K562 (cell line): Measurements from ENCODE around the gene COX4I2. TPM values are rescaled to one million over a fixed set of nuclear protein-coding genes. Genes with fewer than 3 reads are reported as not detected.

Source experiments
- ATAC-seq: fragments of 200-7000 bp; cut with Tn5 transposase; 3 replicates; pipeline ENCODE4 v1.9.1; 2020; ENCODE audit warnings: moderate library complexity
- BruUV-seq: library from RNA; stranded (reverse); fragments of 400-500 nt; replicated peaks from 2 replicates; lab custom pipeline; 2021; lab: Mats Ljungman, UMichigan
- CTCF ChIA-PET: fragments of 300-600 bp; formaldehyde crosslinking; extraction: SDS; loops from one replicate; lab custom pipeline; 2021; ENCODE audit warnings: low intra/inter-chr PET ratio; lab: Yijun Ruan, JAX
- POLR2A ChIA-PET: fragments of 300-600, 350-650 bp; sonication (Branson Sonifier 250); formaldehyde crosslinking; extraction: SDS; loops from one replicate; lab custom pipeline; 2021; ENCODE audit warnings: antibody characterized with exemption, inconsistent platforms; lab: Yijun Ruan, JAX
- DNase-seq, 4 experiments: peaks; one replicate each; pipeline versions ENCODE4 v3.0.0 to v3.0.0-alpha.2; 2011 to 2018; ENCODE audit warnings: low spot score in 3 of 4, mixed read lengths in 3 of 4; ENCODE audit errors: extremely low read depth in 1 of 4
- FAIRE-seq: peaks from 2 replicates; lab custom pipeline; 2011; peaks lifted over from hg19 to GRCh38; lab: Jason Lieb, UNC
- H2AFZ ChIP-seq: 2 replicates; pipeline ENCODE4 v1.6.0; 2011; ENCODE audit warnings: low read depth, low read length, control low read depth, inconsistent platforms
- H3K27ac ChIP-seq: fragments of 200-600 bp; 3 replicates; pipeline ENCODE4 v1.8.0; 2011; ENCODE audit warnings: low read depth, mild to moderate bottlenecking, control low read depth, inconsistent platforms, low read length, moderate library complexity, mixed read lengths; ENCODE audit errors: extremely low read depth
- H3K27me3 ChIP-seq, 2 experiments: fragments of 300-600 bp in 1 of 2; 2 replicates in 1 of 2; 3 replicates in 1 of 2; pipeline versions ENCODE4 v1.6.0 to v1.8.0; 2011; ENCODE audit warnings: inconsistent platforms in 2 of 2, low read length in 2 of 2, mild to moderate bottlenecking in 1 of 2, mixed read lengths in 1 of 2, moderate library complexity in 1 of 2; ENCODE audit not compliant: control insufficient read depth in 2 of 2, insufficient read depth in 2 of 2
- H3K36me3 ChIP-seq: fragments of 300-600 bp; 3 replicates; pipeline ENCODE4 v1.8.0; 2011; ENCODE audit warnings: mild to moderate bottlenecking, low read length, inconsistent platforms; ENCODE audit not compliant: control insufficient read depth, insufficient read depth
- H3K4me1 ChIP-seq, 2 experiments: fragments of 200-600 bp in 1 of 2; replicated peaks in 1 of 2; 2 replicates in 1 of 2; 3 replicates in 1 of 2; pipeline versions ENCODE4 v1.5.1 to v1.8.0; 2011; ENCODE audit warnings: inconsistent platforms in 2 of 2, low read length in 2 of 2, mild to moderate bottlenecking in 1 of 2, mixed read lengths in 1 of 2, moderate library complexity in 1 of 2; ENCODE audit not compliant: control insufficient read depth in 2 of 2, insufficient read depth in 2 of 2
- H3K4me2 ChIP-seq: 2 replicates; pipeline ENCODE4 v1.6.1; 2011; ENCODE audit warnings: low read length, control low read depth, inconsistent platforms, mixed read lengths; ENCODE audit not compliant: insufficient read depth
- H3K4me3 ChIP-seq: fragments of 200-600 bp; sonication (generic), shearing (Covaris generic); 2 replicates; pipeline ENCODE4 v1.5.1; 2016; ENCODE audit warnings: control low read depth, inconsistent platforms
- H3K79me2 ChIP-seq: fragments of 200-600 bp; 3 replicates; pipeline ENCODE4 v1.8.0; 2011; ENCODE audit warnings: low read length, inconsistent platforms; ENCODE audit not compliant: control insufficient read depth, insufficient read depth
- H3K9ac ChIP-seq, 2 experiments: 2 replicates each; pipeline versions ENCODE4 v1.6.0 to v1.6.1; 2011; ENCODE audit warnings: low read depth in 2 of 2, low read length in 2 of 2, control low read depth in 1 of 2, inconsistent platforms in 1 of 2, mild to moderate bottlenecking in 1 of 2, mixed read lengths in 1 of 2; ENCODE audit not compliant: insufficient read depth in 1 of 2
- H3K9me1 ChIP-seq: one replicate; pipeline ENCODE4 v1.6.0; 2011; ENCODE audit warnings: inconsistent platforms, mild to moderate bottlenecking, low read length, moderate library complexity; ENCODE audit not compliant: control insufficient read depth, insufficient read depth
- H3K9me3 ChIP-seq: replicated peaks from 2 replicates; pipeline ENCODE4 v1.5.1; 2011; ENCODE audit warnings: low read depth, low read length, inconsistent platforms; ENCODE audit not compliant: control insufficient read depth, insufficient read depth
- H4K20me1 ChIP-seq: replicated peaks from 2 replicates; pipeline ENCODE4 v1.6.1; 2011; ENCODE audit warnings: low read length, inconsistent platforms, mixed read lengths; ENCODE audit not compliant: control insufficient read depth, insufficient read depth
- ARID4B ChIP-seq: sonication (generic); formaldehyde crosslinking; IDR thresholded peaks from 2 replicates; pipeline ENCODE4 v1.8.0; 2022; ENCODE audit warnings: mild to moderate bottlenecking, missing genetic modification reagents
- CBFA2T2 ChIP-seq: fragments of 450-650 bp; conservative IDR thresholded peaks from 2 replicates; pipeline ENCODE4 v1.6.1; 2017; ENCODE audit warnings: mild to moderate bottlenecking
- DMBX1 ChIP-seq: fragments of 250-450 bp; sonication (Bioruptor Pico); IDR thresholded peaks from 2 replicates; pipeline ENCODE4 v1.8.0; 2022; ENCODE audit warnings: inconsistent platforms, mild to moderate bottlenecking, moderate library complexity, borderline replicate concordance
- GABPA ChIP-seq: fragments of 200-800 bp; sonication (Bioruptor generic); conservative IDR thresholded peaks from 2 replicates; pipeline ENCODE4 v1.6.1; 2016; ENCODE audit warnings: low read depth, missing genetic modification characterization, missing compliant biosample characterization
- ILK ChIP-seq: fragments of 450-650 bp; IDR thresholded peaks from 2 replicates; pipeline ENCODE4 v1.6.1; 2016; ENCODE audit warnings: missing genetic modification characterization, low read depth, mild to moderate bottlenecking, missing compliant biosample characterization, moderate library complexity, borderline replicate concordance
- MEIS2 ChIP-seq: fragments of 450-650 bp; IDR thresholded peaks from 2 replicates; pipeline ENCODE4 v1.6.1; 2014; ENCODE audit warnings: mild to moderate bottlenecking; ENCODE audit not compliant: partially characterized antibody
- MTA3 ChIP-seq: fragments of 450-650 bp; formaldehyde crosslinking; IDR thresholded peaks from 2 replicates; pipeline ENCODE4 v1.6.1; 2017; ENCODE audit warnings: mild to moderate bottlenecking, borderline replicate concordance
- NELFE ChIP-seq: IDR thresholded peaks from 2 replicates; pipeline ENCODE4 v1.6.1; 2011; ENCODE audit warnings: mild to moderate bottlenecking; ENCODE audit not compliant: insufficient read depth, insufficient read length
- NR3C1 ChIP-seq: sonication (generic); formaldehyde crosslinking; IDR thresholded peaks from 2 replicates; pipeline ENCODE4 v1.8.1; 2022; ENCODE audit warnings: missing genetic modification reagents
- POLR3A ChIP-seq: IDR thresholded peaks from 2 replicates; pipeline ENCODE4 v1.6.1; 2011; ENCODE audit warnings: borderline replicate concordance, mild to moderate bottlenecking, moderate library complexity; ENCODE audit not compliant: insufficient read length, insufficient read depth; ENCODE audit errors: extremely low read depth
- TRIM28 ChIP-seq: fragments of 450-650 bp; IDR thresholded peaks from 2 replicates; pipeline ENCODE4 v1.6.1; 2017
- ZBTB33 ChIP-seq: sonication (generic); formaldehyde crosslinking; IDR thresholded peaks from 2 replicates; pipeline ENCODE4 v1.8.1; 2023; ENCODE audit warnings: mild to moderate bottlenecking, missing genetic modification reagents
- ZBTB7A ChIP-seq: IDR thresholded peaks from 2 replicates; pipeline ENCODE4 v1.6.1; 2011; ENCODE audit warnings: low read depth, mild to moderate bottlenecking, low read length, moderate library complexity, borderline replicate concordance; ENCODE audit not compliant: control insufficient read depth
- ZNF143 ChIP-seq: sonication (generic); formaldehyde crosslinking; IDR thresholded peaks from 2 replicates; pipeline ENCODE4 v1.9.0; 2022; ENCODE audit warnings: mild to moderate bottlenecking, missing genetic modification reagents
- ZNF717 ChIP-seq: fragments of 250-450 bp; sonication (Bioruptor Pico); IDR thresholded peaks from 2 replicates; pipeline ENCODE4 v1.5.0; 2021
- ZNF785 ChIP-seq: fragments of 250-450 bp; sonication (Bioruptor Pico); IDR thresholded peaks from 2 replicates; pipeline ENCODE4 v1.4.0; 2020; ENCODE audit warnings: mild to moderate bottlenecking
- ZSCAN32 ChIP-seq: fragments of 450-650 bp; formaldehyde crosslinking; IDR thresholded peaks from 2 replicates; pipeline ENCODE4 v1.4.0; 2020; ENCODE audit warnings: mild to moderate bottlenecking, moderate library complexity
- WGBS: fragments of 100-300 bp; shearing (Covaris generic); methylation state at CpG from one replicate; pipeline ENCODE4 v1.1.6; 2016; ENCODE audit warnings: low coverage, mixed read lengths; ENCODE audit not compliant: insufficient coverage; ENCODE audit errors: missing lambda C conversion rate; 5-methylcytosine and 5-hydroxymethylcytosine counted together
- in situ Hi-C: fragments of 300-500 bp; cut with MboI; formaldehyde crosslinking; loops from 4 replicates; pipeline ENCODE4 v1.15.0; 2018; ENCODE audit warnings: inconsistent platforms, mixed read lengths
- intact Hi-C: fragments of 100-400 bp; cut with micrococcal nuclease; formaldehyde crosslinking; loops from 2 replicates; pipeline ENCODE4 v1.14.2; 2022
- polyA plus RNA-seq, 8 experiments: library from polyadenylated mRNA; depleted of rRNA in 4 of 8; stranded (reverse) in 5 of 8; unstranded in 3 of 8; fragments of >200 nt; fragmentation: Nextera tagmentation in 2 of 8; fragmentation: Illumina TruSeq in 1 of 8; extraction: Ambion mirVana in 2 of 8; extraction: Trizol in 1 of 8; gene quantifications; 2 replicates each; pipeline versions ENCODE4 v1.2.1 to v1.2.3, GENCODE V29; 2011 to 2014; ENCODE audit warnings: inconsistent platforms in 1 of 8, missing spikeins in 1 of 8
- total RNA-seq, 7 experiments: library from RNA; depleted of rRNA in 6 of 7; stranded (reverse); fragments of >200 nt in 6 of 7; fragmentation: Illumina TruSeq in 2 of 7; extraction: Trizol in 2 of 7; gene quantifications; 2 replicates each; pipeline versions ENCODE4 v1.2.1 to v1.2.3, GENCODE V29; 2011 to 2021; ENCODE audit warnings: low replicate concordance in 1 of 7

The COX4I2 gene
- total and polyA plus RNA-seq, 9 of the 15 experiments (the other 6 are each of a cell fraction or from before 2014, with no cell fraction given), result not detected

- H3K79me2 ChIP-seq, result peaks cover 95% of the 10 kb centered on the region
- no peak for TF ChIP-seq NELFE
- TF ChIP-seq NR3C1, result no peak
- TF ChIP-seq ZBTB33 (CRISPR knock-in tag), result no peak
- no peak for TF ChIP-seq ZSCAN32 (CRISPR knock-in tag)
- TF ChIP-seq MTA3, result no peak
- TF ChIP-seq ARID4B (CRISPR knock-in tag), result no peak
- no peak for TF ChIP-seq ZNF143
- no peak for TF ChIP-seq ZNF717
- TF ChIP-seq MEIS2, result peak; percentile 19
- TF ChIP-seq DMBX1 (CRISPR knock-in tag), result peak; percentile 18; the same call in 1 of the 2 replicates
- TF ChIP-seq POLR3A, result no peak
- TF ChIP-seq TRIM28, result no peak
- TF ChIP-seq ZNF785 (CRISPR knock-in tag), result no peak
- no peak for TF ChIP-seq ILK (tag)
- TF ChIP-seq ZBTB7A, result peak; percentile 72; the same call in 1 of the 2 replicates
- no peak for TF ChIP-seq GABPA (tag)
- peak; percentile 32 for TF ChIP-seq CBFA2T2
These were observed 56.4 kb downstream of the COX4I2 start for GRCh38 chr20:31693987-31694661.

More at GRCh38 chr20:31693987-31694661, 56.4 kb downstream of the COX4I2 start:
- in situ Hi-C loops, result no loop called here
- Histone ChIP-seq H3K4me3 (no peak overlapping the region), H2AFZ (no peak overlapping the region), H3K27me3 (no peaks in the 10 kb centered on the region), H3K4me2 (peak overlapping the region; percentile 38), H3K27ac (peak overlapping the region; percentile 59), H3K9me1 (no peaks in the 10 kb centered on the region), H3K9ac (peak overlapping the region; percentile 13 to 76; a peak in 1 of 4 replicates), H4K20me1 (0 out of 2 replicates have a peak, but pooled peaks cover 3% of the 10 kb centered on the region), H3K4me1 (peaks cover 38 to 66% of the 10 kb centered on the region in 2 experiments), H3K36me3 (peaks cover 81% of the 10 kb centered on the region), H3K9me3 (no peaks in the 10 kb centered on the region)
- ChIA-PET CTCF (no interaction called here), POLR2A (interaction anchor here (1.1 to 2.4 kb wide), 8 partner anchors 11 to 126 kb away, joined by 3 to 11 read pairs (median 5); partner anchors contain the start of gene ID1)
- peak; percentile 73 for ATAC-seq
- 25% methylated on average over 4 of the region's 4 CpGs for WGBS
- no peak for FAIRE-seq
- peak in 3 of 4 experiments; percentile 54 to 83 (median 61) for DNase-seq
- no TSS peak for BruUV-seq
- intact Hi-C loops, result no loop called here
